DMS53 treated with DMSO at 0.1 percent for 48 hours (cell line): ENCODE data around the gene PRAMEF14.
"Not testable (repeated sequence)": the region's sequence is repeated elsewhere in the genome, so short reads cannot be mapped to it uniquely, and the experiment has no call there.

Experiments used
- DNase-seq: peaks from one replicate; lab custom pipeline; 2025; ENCODE audit not compliant: unreplicated experiment; lab: John Stamatoyannopoulos, UW

PRAMEF14 gene, protein sequence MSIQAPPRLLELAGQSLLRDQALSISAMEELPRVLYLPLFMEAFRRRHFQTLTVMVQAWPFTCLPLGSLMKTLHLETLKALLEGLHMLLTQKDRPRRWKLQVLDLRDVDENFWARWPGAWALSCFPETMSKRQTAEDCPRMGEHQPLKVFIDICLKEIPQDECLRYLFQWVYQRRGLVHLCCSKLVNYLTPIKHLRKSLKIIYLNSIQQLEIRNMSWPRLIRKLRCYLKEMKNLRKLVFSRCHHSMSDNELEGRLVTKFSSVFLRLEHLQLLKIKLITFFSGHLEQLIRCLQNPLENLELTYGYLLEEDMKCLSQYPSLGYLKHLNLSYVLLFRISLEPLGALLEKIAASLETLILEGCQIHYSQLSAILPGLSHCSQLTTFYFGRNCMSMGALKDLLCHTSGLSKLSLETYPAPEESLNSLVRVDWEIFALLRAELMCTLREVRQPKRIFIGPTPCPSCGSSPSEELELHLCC

DNA sequence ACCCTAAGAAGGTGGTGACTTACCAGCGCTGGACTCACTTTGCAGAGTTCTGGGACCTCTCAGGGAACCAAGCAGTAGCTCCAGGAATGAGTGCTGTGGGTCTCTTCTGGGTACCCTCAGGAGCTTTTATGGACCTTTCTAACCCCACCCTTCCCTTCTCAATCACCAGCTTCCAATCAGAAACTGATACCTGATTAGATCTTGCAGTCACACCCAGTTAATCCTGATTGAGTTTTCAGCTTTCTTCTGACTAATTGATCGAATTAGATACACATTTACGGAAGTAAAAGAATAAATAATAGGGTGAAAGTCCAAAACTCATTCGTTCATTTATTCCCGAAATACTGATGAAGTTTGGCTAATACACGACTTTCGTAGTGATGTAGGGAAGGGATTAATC lies at the start of gene PRAMEF14:
PRAMEF14 (minus strand) TSS at position 101 of the 400 bp plus-strand sequence. CDS start 1,820 bp downstream, outside the sequence.
- not testable (repeated sequence) for DNase-seq

DNA sequence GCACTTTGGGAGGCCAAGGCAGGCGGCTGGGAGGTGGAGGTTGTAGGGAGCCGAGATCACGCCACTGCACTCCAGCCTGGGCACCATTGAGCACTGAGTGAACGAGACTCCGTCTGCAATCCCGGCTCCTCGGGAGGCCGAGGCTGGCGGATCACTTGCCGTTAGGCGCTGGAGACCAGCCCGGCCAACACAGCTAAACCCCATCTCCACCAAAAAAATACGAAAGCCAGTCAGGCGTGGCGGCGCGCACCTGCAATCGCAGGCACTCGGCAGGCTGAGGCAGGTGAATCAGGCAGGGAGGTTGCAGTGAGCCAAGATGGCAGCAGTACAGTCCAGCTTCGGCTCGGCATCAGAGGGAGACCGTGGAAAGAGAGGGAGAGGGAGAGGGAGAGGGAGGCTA lies 48.4 kb upstream of the PRAMEF14 start:
- DNase-seq, result not testable (repeated sequence)

DNA sequence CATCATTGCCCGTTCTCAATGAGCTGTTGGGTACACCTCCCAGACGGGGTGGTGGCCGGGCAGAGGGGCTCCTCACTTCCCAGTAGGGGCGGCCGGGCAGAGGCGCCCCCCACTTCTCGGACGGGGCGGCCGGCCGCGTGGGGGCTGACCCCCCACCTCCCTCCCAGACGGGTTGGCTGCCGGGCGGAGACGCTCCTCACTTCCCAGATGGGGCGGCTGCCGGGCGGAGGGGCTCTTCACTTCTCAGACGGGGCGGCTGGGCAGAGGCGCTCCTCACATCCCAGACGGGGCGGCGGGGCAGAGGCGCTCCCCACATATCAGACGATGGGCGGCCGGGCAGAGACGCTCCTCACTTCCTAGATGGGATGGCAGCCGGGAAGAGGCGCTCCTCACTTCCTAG lies 47.8 kb upstream of the PRAMEF14 start:
- not testable (repeated sequence) for DNase-seq

DNA sequence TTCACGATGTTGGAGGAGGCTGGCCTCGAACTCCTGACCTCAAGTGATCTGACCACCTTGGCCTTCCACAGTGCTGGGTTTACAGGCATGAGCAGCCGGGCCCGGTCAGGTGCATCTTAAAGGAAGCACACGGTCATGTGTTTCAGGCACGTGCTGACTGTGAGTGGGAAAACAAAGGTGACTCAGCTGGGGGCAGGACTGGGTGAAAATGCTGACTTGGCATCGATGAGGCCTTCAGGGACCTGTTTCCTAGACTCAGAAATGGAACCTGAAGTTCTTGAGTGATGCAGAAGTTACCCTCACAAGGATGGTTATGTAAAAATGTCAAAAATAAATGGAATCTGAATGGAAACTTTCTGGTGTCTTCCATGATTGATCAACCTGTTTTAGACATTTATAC lies 46.1 kb upstream of the PRAMEF14 start:
- not testable (repeated sequence) for DNase-seq

DNA sequence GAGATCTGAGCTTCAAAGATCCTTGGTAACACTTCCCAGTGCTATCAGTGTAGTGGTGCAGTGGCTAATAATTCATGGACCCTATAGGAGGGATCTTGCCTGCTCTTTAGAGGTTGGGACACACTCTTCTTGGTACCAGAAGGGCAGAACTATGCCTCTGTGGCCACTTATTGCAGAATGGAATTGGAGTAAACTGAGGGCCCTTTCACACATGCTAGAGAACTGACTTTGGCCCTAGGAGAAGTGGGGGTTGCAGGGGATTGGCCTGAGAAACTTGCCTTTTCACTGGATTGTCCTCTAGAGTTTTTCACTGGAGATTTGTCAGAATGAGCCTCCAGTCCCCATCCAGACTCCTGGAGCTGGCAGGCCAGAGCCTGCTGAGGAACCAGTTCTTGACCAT lies 42.4 kb upstream of the PRAMEF14 start, which contains the start of gene PRAMEF17:
PRAMEF17 (plus strand) TSS at position 301 of the 400 bp plus-strand sequence; CDS start at position 327, 26 bp downstream.
- DNase-seq, result not testable (repeated sequence)

DNA sequence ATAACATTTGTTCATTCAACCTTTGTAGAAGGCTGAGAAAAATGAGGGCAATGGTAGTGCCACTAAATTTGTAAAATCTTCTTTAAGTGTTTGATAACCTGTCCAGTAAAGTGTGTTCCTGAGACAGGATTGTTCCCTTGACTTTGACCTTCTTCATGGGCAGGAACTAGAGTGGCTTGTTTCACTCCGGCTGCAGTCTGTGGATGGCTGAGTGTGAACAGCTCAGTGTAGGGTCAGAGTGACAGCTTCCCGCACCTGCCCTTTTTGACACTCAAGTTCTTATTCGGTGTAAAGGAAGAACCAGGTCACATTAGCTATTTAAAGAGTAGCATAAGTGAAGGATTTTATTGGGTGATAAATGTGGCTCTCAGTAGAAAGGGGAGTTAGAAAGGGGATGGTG lies 33.4 kb upstream of the PRAMEF14 start:
- not testable (repeated sequence) for DNase-seq

DNA sequence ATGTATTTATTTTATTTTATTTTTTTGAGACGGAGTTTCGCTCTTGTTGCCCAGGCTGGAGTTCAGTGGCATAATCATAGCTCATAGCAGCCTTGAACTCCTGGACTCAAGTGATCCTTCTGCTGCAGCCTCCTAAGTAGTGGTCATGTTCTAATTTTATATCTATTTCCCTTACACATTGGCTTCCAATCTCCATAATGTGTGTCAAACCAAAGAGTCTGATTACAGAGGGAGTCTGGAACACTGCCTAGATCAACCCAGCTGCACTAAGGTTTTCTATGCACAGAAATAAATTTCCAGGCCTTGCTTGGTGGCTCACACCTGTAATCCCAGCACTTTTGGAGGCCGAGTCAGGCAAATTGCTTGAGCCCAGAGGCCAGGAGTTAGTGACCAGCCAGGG lies 32.0 kb upstream of the PRAMEF14 start:
- DNase-seq, result not testable (repeated sequence)

DNA sequence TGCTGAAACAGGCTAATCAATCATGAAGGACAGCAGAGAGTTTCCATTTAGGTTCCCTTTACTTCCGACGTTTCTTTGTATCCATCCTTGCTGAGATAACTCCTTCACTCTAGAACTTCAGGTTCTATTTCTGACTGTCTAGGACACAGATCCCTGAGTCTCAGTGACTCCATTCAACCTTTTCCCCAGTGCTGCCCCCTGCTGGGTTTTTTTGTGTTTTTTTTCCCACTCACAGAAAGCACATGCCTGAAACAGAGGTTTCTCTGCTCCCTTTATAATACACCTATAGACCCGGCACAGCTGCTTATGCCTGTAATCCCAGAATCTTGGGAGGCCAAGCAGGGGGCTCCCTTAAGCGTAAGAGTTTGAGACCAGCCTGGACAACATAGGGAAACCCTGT lies 21.6 kb upstream of the PRAMEF14 start:
- DNase-seq, result not testable (repeated sequence)

DNA sequence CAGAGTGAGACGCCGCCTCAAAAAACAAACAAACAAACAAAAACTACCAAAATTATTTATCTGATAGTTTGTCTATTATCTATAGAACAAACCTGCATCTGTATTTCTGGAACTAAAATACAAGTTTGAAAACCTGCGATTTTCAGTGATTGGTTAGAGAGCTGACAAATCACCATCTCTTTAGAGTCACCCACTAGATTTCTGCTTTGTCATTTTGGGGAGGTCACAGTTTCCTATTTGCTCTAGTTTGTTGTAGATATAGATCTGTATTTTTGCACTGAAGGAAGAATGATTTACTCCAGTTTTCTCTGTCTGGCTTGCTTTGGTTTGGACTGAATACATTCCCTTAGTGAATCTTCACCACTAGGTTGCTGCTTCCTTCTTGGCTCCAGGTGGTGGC lies 19.6 kb upstream of the PRAMEF14 start:
- DNase-seq, result not testable (repeated sequence)

DNA sequence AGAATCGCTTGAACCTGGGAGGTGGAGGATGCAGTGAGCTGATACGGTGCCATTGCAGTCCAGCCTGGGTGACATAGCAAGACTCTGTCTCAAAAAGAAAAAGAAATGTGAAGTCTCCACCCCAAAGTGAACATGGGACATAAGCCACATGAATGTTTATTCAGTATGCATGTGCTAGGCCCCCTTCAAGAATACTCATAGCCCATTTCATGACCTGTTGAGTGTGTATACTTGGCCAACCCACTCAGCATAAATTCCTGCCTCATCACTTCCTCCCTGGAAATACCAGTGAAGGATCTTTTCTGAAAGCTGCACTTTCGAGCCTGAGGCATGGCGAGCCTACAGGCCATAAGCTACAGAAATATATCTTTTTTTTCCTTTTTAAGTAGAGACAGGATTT lies 18.0 kb upstream of the PRAMEF14 start:
- DNase-seq, result not testable (repeated sequence)

DNA sequence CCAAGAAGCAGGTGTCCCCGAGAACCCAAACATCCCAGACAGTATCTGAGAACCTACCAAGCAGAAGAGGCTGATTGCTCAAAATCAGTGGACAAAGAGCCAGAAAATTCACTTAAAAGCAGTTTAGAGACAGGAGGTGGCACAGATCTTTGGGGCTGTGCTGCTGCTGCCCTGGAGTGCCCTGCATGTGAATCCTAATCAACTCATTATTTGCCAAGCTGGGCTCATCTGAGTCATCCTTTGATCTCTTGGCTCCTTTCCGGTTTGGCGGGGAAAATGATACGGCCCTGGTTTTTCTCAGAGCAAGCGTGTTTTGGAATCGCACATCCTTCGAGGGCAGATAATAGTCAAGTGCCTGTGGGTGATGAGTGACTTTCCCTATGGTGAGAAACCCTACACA lies 15.4 kb upstream of the PRAMEF14 start:
- not testable (repeated sequence) for DNase-seq

DNA sequence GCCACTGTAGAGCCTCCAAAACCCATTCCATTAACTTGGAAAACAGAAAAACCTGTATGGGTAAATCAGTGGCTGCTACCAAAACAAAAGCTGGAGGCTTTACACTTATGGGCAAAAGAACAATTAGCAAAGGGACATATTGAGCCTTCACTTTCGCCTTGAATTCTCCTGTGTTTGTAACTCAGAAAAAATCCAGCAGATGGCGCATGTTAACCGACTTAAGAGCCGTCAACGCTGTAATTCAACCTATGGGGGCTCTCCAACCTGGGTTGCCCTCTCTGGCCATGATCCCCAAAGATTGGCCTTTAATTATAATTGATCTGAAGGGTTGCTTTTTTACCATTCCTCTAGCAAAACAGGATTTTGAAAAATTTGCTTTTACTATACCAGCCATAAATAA lies 9.8 kb upstream of the PRAMEF14 start:
- peak; percentile 19 for DNase-seq

DNA sequence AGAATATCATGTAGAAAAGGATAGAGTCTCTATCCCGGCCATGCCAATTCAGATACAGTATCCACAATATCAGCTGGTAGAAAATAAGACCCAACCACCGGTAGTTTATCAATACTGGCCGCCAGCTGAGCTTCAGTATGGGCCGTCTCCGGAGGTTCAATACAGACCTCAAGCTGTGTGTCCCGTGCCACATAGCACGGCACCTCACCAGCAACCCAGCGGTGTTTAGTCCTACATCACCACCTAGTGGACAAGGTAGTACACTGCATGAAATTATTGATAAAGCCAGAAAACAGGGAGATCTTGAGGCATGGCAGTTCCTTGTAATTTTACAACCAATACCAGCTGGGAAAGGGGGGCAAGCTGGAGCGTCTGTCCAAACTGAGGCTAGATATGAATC lies 7.5 kb upstream of the PRAMEF14 start:
- not testable (repeated sequence) for DNase-seq

DNA sequence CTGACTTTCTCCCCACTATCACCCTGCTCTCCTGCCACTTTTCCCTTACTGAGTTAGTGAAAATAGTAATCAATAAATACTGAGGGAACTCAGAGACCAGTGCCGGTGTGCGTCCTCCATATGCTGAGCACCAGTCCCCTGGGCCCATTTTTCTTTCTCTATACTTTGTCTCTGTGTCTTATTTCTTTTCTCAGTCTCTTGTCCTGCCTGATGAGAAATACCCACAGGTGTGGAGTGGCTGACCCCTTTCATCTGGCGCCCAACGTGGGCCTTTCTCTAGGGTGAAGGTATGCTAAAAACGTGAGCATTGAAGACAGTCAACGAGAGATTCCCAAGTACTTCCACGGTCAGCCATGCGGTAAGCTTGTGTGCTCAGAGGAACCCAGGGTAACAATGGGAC lies 6.5 kb upstream of the PRAMEF14 start:
- not testable (repeated sequence) for DNase-seq

DNA sequence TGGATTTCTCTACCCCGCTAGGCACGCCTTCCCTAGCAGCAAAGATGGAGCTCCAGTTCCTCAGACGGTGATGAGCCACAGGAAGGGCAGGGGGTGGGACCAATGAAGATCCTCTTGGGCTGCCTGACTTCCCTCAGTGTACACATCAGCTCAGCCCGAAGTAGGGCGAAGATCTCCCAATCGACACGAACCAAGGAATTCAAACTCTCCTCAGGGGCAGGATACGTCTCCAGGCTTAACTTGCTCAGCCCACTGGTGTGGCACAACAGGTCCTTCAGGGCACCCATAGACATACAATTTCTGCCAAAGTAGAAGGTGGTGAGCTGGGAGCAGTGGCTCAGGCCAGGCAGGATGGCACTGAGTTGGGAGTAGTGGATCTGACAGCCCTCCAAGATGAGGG lies 4.4 kb downstream of the PRAMEF14 start:
- DNase-seq, result not testable (repeated sequence)

DNA sequence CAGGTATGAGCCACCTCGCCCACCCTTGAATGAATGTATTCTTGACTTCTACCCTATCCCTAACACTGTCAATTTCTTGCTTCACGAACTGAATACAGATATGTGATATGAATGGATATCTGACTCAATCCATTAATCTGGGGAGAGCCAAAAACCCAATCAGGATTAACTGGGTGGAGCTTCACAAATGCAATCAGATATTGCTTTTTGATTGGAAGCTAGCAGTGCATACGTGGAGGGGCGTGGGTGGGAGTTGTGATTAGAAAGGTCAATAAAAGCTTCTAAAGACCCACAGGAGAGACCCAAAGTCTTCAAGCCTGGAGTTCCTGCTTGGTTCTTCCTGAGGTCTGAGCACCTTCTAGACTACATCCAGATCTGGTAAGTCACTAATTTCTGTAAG lies 31.7 kb downstream of the PRAMEF14 start, which contains the start of gene PRAMEF15:
PRAMEF15 (plus strand) TSS at position 301 of the 400 bp plus-strand sequence. CDS start 2,827 bp downstream, outside the sequence.
- DNase-seq, result not testable (repeated sequence)

DNA sequence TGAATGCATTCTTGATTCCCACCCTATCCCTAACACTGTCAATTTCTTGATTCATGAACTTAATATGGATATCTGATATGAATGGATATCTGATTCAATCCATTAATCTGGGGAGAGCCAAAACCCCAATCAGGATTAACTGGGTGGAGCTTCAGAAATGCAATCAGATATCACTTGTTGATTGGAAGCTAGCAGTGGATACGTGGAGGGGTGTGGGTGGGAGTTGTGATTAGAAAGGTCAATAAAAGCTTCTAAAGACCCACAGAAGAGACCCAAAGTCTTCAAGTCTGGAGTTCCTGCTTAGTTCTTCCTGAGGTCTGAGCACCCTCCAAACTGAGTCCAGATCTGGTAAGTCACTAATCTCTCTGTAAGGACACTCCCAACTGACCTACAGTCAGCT lies 43.7 kb downstream of the PRAMEF14 start, which contains the start of gene PRAMEF33:
PRAMEF33 (plus strand) TSS at position 301 of the 400 bp plus-strand sequence. CDS start 2,416 bp downstream, outside the sequence.
- DNase-seq, result not testable (repeated sequence)

DNA sequence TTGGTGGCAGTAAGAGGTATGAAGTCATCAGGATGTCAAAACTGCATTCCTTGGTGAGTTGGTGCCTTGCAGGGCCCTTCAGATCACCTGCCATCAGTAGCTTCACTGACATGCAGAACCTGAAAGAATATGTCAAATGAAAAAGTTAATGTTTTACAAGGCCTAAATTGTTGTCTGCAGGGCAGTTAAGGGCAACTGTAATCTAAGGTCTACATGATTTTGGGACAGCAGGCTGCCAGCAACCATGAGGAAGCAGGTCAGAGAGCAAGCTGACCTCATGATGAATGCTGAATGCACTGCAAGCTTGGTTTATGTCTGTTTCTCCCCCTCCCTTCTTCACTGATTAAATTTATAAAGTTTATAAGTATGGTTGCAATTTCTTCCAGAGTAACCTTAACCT lies 44.7 kb downstream of the PRAMEF14 start:
- DNase-seq, result not testable (repeated sequence)

DNA sequence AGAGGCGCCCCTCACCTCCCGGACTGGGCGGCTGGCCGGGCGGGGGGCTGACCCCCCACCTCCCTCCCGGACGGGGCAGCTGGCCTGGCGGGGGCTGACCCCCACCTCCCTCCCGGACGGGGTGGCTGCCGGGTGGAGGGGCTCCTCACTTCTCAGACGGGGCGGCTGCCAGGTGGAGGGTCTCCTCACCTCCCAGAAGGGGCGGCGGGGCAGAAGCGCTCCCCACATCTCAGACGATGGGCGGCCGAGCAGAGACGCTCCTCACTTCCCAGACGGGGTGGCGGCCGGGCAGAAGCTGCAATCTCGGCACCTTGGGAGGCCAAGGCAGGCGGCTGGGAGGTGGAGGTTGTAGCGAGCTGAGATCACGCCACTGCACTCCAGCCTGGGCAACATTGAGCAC lies 48.2 kb downstream of the PRAMEF14 start:
- DNase-seq, result not testable (repeated sequence)

DNA sequence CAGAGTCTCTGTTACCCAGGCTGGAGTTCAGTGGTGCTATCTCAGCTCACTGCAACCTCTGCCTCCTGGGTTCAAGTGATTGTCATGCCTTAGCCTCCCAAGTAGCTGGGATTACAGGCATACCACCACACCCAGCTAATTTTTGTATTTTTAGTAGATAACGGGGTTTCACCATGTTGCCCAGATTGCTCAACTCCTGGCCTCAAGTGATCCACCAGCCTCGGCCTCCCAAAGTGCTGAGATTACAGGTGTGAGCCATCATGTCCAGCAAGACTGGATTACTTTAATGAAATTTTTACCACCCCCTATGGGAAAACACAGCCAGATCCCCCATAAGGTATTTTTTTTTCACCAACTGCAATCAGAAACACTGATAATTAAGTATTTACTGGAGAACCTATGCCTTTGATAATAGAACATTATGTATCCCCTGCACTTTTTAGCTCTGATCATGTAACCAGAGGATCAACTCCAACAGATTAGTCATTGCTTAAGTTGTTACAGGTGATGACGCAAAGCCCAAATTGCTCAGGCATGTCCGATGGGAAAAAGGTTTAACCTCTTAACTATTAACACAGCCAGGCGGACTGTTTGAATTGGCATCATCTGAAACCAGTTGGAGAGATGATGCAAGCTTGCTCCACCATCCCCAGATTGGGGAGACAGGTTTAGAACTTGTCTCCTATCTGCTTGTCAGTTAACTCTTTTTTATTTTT lies 49.6 kb downstream of the PRAMEF14 start:
- not testable (repeated sequence) for DNase-seq
